Effector memory CD8-positive, alpha-beta T cell (primary cell): Measurements from ENCODE around the gene CPB1.

Source experiments
- ATAC-seq: fragments of 150-1000 bp; cut with Tn5 transposase; replicated peaks from 2 replicates; pipeline ENCODE4 v1.10.0; 2021; ENCODE audit warnings: mild to moderate bottlenecking, moderate library complexity
- DNase-seq, 3 experiments: peaks; one replicate each; pipeline ENCODE4 v3.0.0; 2021
- H3K27ac Mint-ChIP-seq, 2 donors: one replicate each; pipeline ENCODE4 v1.8.0; 2022; ENCODE audit warnings: mild to moderate bottlenecking in 2 of 2, mixed read lengths in 2 of 2, moderate library complexity in 2 of 2
- H3K27me3 Mint-ChIP-seq, 2 donors: one replicate each; pipeline ENCODE4 v1.8.0; 2022; ENCODE audit warnings: mixed read lengths in 2 of 2
- H3K36me3 Mint-ChIP-seq: one replicate; pipeline ENCODE4 v1.8.0; 2022; ENCODE audit warnings: mild to moderate bottlenecking, moderate library complexity, mixed read lengths; ENCODE audit not compliant: insufficient read depth
- H3K4me1 Mint-ChIP-seq, 2 donors: one replicate each; pipeline ENCODE4 v1.8.0; 2022; ENCODE audit warnings: low read depth in 2 of 2, mixed read lengths in 2 of 2
- H3K4me3 Mint-ChIP-seq, 2 donors: one replicate each; pipeline ENCODE4 v1.8.0; 2022; ENCODE audit warnings: mild to moderate bottlenecking in 2 of 2, mixed read lengths in 2 of 2, moderate library complexity in 2 of 2
- H3K9me3 Mint-ChIP-seq, 2 donors: one replicate each; pipeline ENCODE4 v1.8.0; 2022; ENCODE audit warnings: mixed read lengths in 2 of 2

CPB1 gene

GRCh38 chr3:148815316-148816110 is 12.1 kb upstream of the CPB1 start:
- no peak for DNase-seq
- no peak for ATAC-seq
- H3K27ac Mint-ChIP-seq = no peak overlapping the region
- H3K36me3 Mint-ChIP-seq = no peaks in the 10 kb centered on the region
- H3K4me1 Mint-ChIP-seq = no peaks in the 10 kb centered on the region
- no peak overlapping the region for H3K4me3 Mint-ChIP-seq
- no peaks in the 10 kb centered on the region for H3K9me3 Mint-ChIP-seq
- H3K27me3 Mint-ChIP-seq = peaks cover 11 to 14% of the 10 kb centered on the region in 2 donors

GRCh38 chr3:148816427-148816826 is 11.2 kb upstream of the CPB1 start:
- ATAC-seq (no peak), DNase-seq (no peak)
- H3K4me3 Mint-ChIP-seq = no peak overlapping the region
- H3K36me3 Mint-ChIP-seq = no peaks in the 10 kb centered on the region
- no peaks in the 10 kb centered on the region for H3K4me1 Mint-ChIP-seq
- H3K9me3 Mint-ChIP-seq = no peaks in the 10 kb centered on the region
- H3K27me3 Mint-ChIP-seq = peaks cover 11 to 20% of the 10 kb centered on the region in 2 donors
- H3K27ac Mint-ChIP-seq = no peak overlapping the region

DNA sequence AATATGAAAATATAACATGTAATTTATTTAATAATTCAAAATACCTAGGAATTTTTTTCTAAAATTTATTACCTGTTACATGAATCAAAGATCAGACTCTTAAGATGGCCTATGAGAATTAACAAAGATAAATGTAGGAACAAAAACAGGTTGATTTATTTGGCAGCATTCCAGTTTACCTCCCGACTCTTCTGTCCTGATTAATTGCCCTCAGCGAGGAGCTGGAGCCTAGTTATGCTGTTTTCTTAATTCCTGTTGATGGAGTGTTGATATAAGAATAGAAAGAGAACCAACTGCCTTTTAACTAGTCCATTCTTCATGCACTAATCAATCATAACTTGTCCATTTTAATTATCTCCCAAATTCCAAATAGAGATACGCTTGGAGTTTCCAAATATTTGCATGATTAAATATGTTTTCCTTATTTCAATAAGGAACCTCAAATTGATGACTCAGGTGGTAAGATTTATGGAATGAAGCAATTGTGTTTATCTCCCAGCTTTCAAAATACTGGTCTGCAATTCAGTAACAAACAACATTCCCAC is 10.6 kb upstream of the CPB1 start:
- no peak for ATAC-seq
- DNase-seq = no peak
- H3K27ac Mint-ChIP-seq = no peak overlapping the region

DNA sequence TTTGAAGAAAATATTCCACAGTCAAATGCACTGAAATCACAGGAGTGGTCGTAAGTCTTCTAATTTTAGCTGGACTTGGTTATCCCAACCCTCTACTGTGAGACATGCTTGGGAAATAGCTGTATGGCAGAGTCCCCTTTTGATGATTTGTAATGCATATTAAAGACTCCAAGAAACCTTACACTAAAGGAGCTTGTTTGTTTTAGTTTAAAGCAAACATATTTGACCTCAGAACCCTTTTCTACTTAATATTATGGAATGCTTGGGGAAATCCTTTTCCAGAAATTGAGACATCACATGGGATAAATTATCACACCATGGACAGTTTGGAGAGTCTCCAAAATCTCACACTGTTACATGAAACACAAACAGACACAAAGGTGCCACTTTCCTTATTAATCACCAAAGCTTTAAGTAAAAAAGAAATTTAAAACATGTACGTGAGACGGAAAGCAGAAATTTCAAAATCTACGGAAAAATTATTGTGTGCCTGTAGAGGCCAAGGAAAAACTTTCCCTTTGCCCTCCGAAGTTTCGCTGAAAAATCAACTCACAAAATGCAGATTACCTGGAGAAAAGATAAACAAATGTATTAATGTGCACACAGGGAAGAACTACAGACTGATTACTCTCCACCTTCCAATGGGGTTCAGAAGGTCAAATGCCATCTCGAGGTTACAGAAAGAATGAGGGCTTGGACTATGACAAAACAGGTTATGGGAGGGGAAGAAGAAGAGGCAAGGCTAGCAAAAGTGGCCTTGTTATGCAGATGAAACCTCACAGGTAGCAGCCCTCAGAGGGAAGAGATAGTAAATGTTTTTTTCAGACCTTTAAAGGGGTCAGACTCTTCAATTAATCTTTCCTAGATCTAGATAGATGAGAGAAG is 7.0 kb upstream of the CPB1 start:
- Mint-ChIP-seq H3K27me3 (peaks cover 0 to 9% of the 10 kb centered on the region in 2 donors), H3K4me1 (no peaks in the 10 kb centered on the region), H3K9me3 (peaks cover 0 to 2% of the 10 kb centered on the region in 2 donors), H3K36me3 (no peaks in the 10 kb centered on the region), H3K27ac (no peak overlapping the region), H3K4me3 (no peak overlapping the region)
- ATAC-seq (no peak), DNase-seq (no peak)

More for the DNA sequence above, 10.6 kb upstream of the CPB1 start:
- Mint-ChIP-seq H3K36me3 (no peaks in the 10 kb centered on the region), H3K9me3 (no peaks in the 10 kb centered on the region), H3K4me1 (no peaks in the 10 kb centered on the region), H3K27me3 (peaks cover 7 to 16% of the 10 kb centered on the region in 2 donors), H3K4me3 (no peak overlapping the region)

DNA sequence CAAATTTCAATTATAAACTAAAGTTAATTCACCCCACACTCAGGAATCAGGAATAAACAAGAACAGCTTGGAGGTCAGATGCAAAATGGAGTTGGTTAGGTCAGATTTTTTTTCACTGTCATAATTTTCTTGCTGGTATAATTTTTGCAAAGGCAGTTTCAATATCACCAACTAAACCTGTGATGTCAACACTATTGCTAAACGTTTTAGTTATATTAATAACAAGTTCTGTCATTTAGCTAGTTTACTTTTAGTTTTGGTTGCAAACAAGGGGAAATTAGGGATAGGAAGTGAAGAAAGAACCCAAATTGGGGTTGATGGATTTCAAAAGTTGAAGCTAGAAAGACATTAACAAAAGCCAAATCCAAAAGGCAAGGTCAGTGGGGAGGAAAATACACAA is 4.6 kb upstream of the CPB1 start:
- H3K9me3 Mint-ChIP-seq = peaks cover 0 to 2% of the 10 kb centered on the region in 2 donors
- H3K27me3 Mint-ChIP-seq = peaks cover 0 to 9% of the 10 kb centered on the region in 2 donors
- no peak for DNase-seq
- H3K4me3 Mint-ChIP-seq = no peak overlapping the region
- H3K36me3 Mint-ChIP-seq = no peaks in the 10 kb centered on the region
- ATAC-seq = no peak
- no peak overlapping the region for H3K27ac Mint-ChIP-seq
- no peaks in the 10 kb centered on the region for H3K4me1 Mint-ChIP-seq

GRCh38 chr3:148825476-148825875 is 2.1 kb upstream of the CPB1 start:
- H3K9me3 Mint-ChIP-seq = peaks cover 0 to 2% of the 10 kb centered on the region in 2 donors
- no peak overlapping the region for H3K4me3 Mint-ChIP-seq
- ATAC-seq = no peak
- H3K4me1 Mint-ChIP-seq = no peaks in the 10 kb centered on the region
- no peak for DNase-seq
- H3K27me3 Mint-ChIP-seq = peaks cover 0 to 6% of the 10 kb centered on the region in 2 donors
- peaks cover 4% of the 10 kb centered on the region for H3K36me3 Mint-ChIP-seq
- H3K27ac Mint-ChIP-seq = no peak overlapping the region

- Mint-ChIP-seq H3K27ac (no peak overlapping the region), H3K4me3 (no peak overlapping the region), H3K9me3 (no peaks in the 10 kb centered on the region), H3K4me1 (no peaks in the 10 kb centered on the region), H3K27me3 (peaks cover 0 to 5% of the 10 kb centered on the region in 2 donors), H3K36me3 (peaks cover 4% of the 10 kb centered on the region)
- ATAC-seq = no peak
- no peak for DNase-seq
Measured at GRCh38 chr3:148828136-148828690, 602 bp downstream of the CPB1 start.

DNA sequence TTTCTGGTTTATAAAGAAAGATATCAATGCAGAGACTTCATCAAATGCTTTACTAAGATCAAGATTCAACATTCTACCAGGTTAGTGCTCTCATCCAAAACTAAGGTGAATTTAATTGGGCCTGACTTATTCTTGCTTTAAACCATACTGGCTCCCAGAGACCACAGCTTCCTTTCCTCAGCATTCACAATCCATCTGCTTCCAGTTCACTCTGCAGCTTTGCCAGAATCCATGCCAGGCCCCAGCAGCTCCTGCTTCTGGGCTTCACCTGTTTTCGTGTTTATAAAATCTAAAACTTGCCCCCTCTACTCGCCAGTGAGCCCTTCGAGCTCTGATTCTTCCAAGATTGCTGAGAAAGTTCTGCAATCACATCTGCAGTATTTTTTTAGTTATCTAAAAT is 2.3 kb downstream of the CPB1 start:
- Mint-ChIP-seq H3K27me3 (peaks cover 5 to 16% of the 10 kb centered on the region in 2 donors), H3K27ac (no peak overlapping the region), H3K36me3 (peaks cover 4% of the 10 kb centered on the region), H3K4me1 (no peaks in the 10 kb centered on the region), H3K4me3 (no peak overlapping the region), H3K9me3 (no peaks in the 10 kb centered on the region)
- DNase-seq = no peak
- no peak for ATAC-seq

DNA sequence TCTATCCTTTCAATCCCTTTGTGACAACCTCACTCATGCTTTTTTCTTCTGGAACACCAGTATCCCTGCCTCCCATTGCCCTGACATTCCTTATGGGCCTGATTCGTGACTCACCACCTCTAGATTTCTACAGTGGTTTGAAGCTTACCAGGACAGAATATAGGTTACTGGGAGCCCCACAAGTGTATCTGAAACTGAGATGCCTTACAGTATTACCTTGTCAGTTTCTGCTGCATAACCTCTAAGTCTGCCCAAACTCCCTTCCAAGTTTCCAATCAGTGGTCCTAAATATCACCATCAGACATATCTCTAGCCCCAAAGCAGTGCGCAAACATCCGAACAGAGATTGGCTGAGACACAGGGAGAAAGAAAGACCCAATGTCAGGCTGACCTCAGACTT is 5.6 kb downstream of the CPB1 start:
- Mint-ChIP-seq H3K9me3 (no peaks in the 10 kb centered on the region), H3K27me3 (peaks cover 12 to 22% of the 10 kb centered on the region in 2 donors), H3K36me3 (peaks cover 4% of the 10 kb centered on the region), H3K4me3 (no peak overlapping the region), H3K27ac (no peak overlapping the region), H3K4me1 (no peaks in the 10 kb centered on the region)
- no peak for ATAC-seq
- no peak for DNase-seq

DNA sequence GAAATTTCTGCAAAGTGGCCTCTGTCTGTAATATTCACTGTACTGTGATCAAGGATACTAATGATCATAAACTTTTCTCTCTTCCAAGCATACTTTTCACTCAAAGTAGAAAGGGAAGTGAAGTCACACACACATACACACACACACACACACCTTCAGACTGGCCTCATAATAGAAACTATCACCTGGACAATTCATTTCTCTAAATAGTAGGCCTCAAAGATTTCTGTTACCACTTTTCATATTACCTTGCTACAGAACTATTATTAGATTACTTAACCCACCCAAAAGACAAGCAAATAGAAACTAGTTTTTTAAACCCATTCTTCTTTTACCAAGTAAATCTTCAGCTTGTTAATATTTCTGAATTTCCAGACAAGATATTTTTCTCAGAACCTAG is 12.2 kb downstream of the CPB1 start:
- peaks cover 7 to 15% of the 10 kb centered on the region in 2 donors for H3K27me3 Mint-ChIP-seq
- H3K4me1 Mint-ChIP-seq = no peaks in the 10 kb centered on the region
- H3K36me3 Mint-ChIP-seq = no peaks in the 10 kb centered on the region
- no peak for DNase-seq
- no peaks in the 10 kb centered on the region for H3K9me3 Mint-ChIP-seq
- no peak overlapping the region for H3K4me3 Mint-ChIP-seq
- no peak overlapping the region for H3K27ac Mint-ChIP-seq
- no peak for ATAC-seq

GRCh38 chr3:148840451-148840850 is 12.8 kb downstream of the CPB1 start:
- Mint-ChIP-seq H3K27ac (no peak overlapping the region), H3K36me3 (no peaks in the 10 kb centered on the region), H3K9me3 (no peaks in the 10 kb centered on the region), H3K27me3 (peaks cover under 1 to 8% of the 10 kb centered on the region in 2 donors), H3K4me3 (no peak overlapping the region), H3K4me1 (no peaks in the 10 kb centered on the region)
- no peak for DNase-seq
- no peak for ATAC-seq

- Mint-ChIP-seq H3K9me3 (no peaks in the 10 kb centered on the region), H3K4me3 (no peak overlapping the region), H3K27me3 (peaks cover 0 to 6% of the 10 kb centered on the region in 2 donors), H3K4me1 (no peaks in the 10 kb centered on the region), H3K36me3 (no peaks in the 10 kb centered on the region), H3K27ac (no peak overlapping the region)
- no peak for ATAC-seq
- no peak for DNase-seq
Measured at GRCh38 chr3:148845756-148846395, 18.3 kb downstream of the CPB1 start.

DNA sequence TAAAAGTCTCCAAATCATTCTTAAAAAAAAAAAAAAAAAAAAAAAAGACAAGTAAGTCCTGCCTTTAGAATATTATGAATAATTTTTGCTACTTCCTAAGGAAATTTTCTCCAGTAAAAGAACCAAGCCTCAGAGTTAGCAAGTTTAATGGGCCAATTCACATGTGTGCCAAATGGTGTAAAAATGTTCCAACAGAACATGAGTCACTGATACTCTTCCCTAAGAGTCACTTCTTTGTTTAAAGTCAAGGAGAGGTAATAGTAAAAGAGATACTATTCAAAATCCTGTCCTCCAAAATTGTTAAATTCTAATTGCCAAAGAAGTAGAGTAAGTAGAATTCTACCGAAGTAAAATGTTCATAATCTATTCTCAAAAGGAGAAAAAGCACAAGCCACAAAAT is 19.7 kb downstream of the CPB1 start:
- ATAC-seq (no peak), DNase-seq (no peak)
- no peaks in the 10 kb centered on the region for H3K4me1 Mint-ChIP-seq
- H3K36me3 Mint-ChIP-seq = no peaks in the 10 kb centered on the region
- H3K9me3 Mint-ChIP-seq = no peaks in the 10 kb centered on the region
- H3K4me3 Mint-ChIP-seq = no peak overlapping the region
- no peak overlapping the region for H3K27ac Mint-ChIP-seq
- H3K27me3 Mint-ChIP-seq = peaks cover 0 to 2% of the 10 kb centered on the region in 2 donors
